Activated effector memory CD4-positive, alpha-beta T cell treated with anti-CD3 and anti-CD28 coated beads, Interleukin-2, amount 50 U/mL, for 16 hours (primary cell): ENCODE results near the gene MYH9.
A peak's percentile ranks its signal among the peaks of the same experiment; 100 is the strongest.

Experiments
- DNase-seq: peaks from one replicate; pipeline ENCODE4 v3.0.0-alpha.2; 2020

MYH9 gene

DNA sequence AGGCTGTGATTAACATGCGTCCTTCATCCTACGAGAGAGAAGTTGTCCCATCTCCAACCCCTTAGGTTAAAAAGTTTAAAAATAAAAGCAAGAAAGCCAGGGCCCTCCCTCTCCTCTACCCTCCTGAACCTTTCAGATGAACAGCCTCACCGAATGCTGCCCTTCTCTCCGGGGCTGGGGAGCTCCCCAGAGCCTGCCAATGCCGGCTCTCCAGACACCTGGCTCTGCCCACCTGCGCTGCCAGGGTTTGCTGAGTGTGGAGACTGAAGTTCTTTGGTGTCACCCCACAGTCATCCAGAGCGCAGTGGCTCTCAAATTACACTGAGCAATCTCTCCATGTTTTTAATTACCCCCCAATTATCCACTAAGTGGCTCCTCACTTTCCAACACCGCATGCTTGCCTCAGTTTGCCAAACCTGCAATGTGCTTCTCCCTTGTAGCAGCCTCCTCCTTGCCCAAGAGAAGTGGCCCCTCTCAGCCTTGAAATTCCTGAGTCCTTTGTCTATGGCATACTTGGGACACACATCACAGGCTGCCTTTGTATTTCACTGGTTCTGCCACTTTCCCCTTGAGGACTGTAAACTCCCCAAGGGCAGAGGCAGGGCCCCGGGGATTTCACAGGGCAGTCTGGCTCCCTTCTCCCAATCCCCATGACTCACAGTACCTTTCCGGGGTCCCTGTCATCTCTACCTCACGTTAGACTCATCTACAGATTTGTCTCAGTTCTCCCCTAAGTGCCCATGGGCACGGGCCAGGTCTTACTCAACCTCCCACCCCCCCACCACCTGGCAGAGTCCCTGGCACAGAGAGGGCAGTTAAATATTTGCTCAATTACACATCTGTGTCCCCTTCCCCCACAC lies 2.0 kb downstream of the MYH9 start:
- DNase-seq, result peak; percentile 87

DNA sequence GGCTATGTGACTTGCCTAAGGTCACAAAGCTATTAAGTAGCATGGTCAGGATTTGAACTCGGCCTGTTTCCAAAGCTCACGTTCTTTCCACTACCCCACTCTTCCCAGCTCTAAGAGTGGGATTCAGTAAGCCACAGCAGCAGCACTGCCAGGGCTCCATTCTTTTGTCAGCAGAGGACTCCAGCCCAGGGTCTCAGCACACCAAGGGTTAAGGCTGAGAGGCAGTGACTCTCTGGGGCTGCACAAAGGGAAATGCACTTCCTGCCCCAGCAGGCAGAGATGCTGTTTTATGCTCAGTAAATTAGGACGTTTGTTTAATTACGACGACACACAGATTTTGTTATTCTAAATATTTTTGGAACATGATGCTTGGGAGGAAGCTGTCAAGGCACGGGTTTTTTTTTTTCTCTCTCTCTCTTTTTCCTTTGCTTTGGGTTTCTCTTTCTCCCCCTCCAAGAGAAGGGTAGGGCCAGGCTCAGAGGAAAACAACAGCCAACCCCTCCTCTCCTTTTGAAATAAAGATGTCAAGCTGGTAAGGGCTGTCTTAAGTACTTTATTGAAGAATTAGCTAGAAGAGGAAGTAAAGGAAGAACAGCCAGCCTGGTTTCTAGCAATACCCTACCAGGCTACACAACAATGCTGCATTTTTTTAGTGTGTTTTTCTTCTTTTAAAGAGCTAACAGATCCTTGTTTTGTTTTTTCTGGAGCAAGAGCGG lies 2.8 kb downstream of the MYH9 start:
- peak; percentile 83 for DNase-seq

DNA sequence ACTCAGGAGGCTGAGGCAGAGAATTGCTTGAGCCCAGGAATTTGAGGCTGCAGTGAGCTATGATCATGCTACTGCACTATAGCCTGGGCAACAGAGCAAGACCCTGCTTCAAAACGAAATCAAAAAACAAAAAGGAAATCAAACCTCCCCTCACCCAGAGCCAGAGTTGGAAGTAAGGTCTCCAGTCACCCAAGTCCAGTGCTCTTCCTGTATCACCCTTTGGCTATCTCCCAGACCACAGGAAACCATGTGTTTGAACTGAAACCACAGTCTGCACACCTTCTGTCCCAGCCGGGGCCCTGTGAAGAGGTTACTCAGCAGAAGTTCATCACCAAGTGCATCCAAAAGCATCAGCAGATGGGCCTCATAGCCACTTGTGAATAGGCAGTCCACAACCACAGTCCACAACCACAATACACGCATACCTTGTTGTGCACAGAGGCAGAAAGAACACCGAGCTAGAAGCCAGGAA lies 4.6 kb downstream of the MYH9 start:
- peak; percentile 82 for DNase-seq

DNA sequence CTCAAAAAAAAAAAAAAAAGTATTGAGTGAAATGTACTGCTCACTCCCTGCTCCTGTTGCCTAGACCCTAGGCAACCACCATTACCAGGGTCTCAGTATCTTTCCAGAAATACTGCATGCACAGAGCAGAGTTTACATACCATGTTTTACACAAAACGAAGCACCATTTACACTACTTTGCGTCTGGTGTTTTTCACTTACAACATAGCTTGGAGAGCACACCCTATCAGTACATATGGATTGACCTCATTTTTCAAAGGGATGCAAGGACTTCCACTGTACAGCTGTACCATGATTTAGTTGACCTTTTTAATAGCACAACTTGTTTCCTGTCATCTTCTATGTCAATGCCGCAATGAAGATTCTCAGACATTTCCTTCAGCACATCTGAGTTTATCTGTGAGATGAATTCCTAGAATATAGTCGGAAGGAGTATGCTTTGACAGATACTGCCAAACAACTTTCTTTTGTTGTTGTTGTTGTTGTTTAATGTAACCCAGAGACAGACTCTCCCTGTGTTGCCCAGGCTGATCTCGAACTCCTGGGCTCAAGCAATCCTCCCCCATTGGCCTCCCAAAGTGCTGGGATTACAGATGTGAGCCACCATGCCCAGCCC lies 6.1 kb downstream of the MYH9 start:
- no peak for DNase-seq

- DNase-seq, result peak; percentile 86
These were observed 8.0 kb downstream of the MYH9 start for GRCh38 chr22:36379593-36380361.

DNA sequence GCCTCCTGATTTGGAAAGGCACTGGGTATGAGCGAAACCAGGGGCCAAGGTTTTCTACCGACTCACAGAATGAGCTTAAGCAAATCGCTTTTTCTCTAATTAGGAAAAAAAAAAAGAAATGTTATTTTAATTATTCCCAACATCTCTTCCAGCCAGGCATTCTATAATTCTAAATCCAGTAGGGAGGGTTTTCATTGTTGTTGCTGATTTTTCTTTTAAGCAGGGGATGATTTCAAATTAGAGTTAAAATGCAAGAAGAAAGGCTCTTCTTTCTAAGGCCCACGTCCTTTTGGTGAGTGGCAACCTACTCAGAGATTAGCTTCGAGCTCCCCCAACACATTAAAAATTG lies 8.9 kb downstream of the MYH9 start:
- no peak for DNase-seq

DNA sequence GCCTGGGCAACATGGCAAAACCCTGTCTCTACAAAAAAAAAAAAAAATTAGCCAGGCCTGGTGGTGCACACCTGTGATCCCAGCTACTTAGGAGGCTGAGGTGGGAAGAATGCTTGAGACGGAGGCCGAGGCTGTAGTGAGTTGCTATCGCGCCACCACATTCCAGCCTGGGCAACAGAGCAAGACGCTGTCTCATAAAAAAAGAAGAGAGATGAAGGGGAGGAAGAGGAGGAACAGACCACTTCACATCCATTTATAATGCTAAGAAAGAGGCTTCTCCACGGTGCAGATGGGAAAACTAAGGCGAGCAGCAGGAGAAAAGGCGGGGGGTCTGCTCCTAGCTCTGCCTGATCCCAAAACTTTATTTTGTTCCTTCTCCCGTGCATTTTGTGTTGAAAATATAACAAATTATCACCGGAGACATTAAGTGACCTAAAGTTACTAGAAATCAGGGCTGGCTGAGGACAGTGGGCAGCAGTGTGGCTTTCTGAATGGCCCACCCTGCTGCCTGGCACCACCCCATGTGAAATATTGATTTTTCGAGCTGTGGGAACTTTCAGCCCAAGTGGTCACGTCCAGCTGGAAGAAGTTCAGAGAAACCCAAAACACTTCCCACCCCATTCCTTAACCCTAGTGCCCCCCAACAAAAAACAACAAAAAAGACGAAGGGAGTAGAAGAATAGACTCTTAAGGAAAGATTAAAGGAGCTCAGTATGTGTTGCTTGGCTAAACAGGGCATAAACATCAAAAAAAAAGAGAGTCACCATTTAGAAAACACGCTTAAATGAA lies 9.5 kb downstream of the MYH9 start:
- no peak for DNase-seq

GRCh38 chr22:36377022-36377631 lies 10.6 kb downstream of the MYH9 start:
- peak; percentile 77 for DNase-seq

DNA sequence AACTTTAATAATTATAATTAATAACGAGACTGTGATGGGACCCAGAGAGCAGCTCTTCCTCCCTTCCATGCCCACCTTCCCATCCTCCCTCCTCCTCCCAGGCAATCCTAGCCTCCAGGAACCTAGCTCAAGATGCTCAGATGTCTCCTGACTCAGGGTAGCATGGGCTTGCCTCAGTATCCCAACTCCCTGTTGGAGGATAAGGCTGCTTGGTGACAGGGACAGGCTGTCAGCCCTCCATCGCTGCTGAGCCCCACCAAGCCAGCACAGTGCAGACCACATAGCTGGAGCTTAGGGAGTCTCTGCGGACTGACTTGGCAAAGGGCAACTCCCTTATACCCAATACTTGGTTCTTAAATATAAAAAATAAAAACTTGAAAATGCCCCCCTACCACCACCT lies 11.5 kb downstream of the MYH9 start:
- DNase-seq, result no peak

GRCh38 chr22:36375071-36375980 lies 12.4 kb downstream of the MYH9 start:
- no peak for DNase-seq

- peak; percentile 87 for DNase-seq
These were observed 13.2 kb downstream of the MYH9 start for GRCh38 chr22:36374603-36375024.

- peak; percentile 64 for DNase-seq
These were observed 14.5 kb downstream of the MYH9 start for GRCh38 chr22:36373258-36373579.

DNA sequence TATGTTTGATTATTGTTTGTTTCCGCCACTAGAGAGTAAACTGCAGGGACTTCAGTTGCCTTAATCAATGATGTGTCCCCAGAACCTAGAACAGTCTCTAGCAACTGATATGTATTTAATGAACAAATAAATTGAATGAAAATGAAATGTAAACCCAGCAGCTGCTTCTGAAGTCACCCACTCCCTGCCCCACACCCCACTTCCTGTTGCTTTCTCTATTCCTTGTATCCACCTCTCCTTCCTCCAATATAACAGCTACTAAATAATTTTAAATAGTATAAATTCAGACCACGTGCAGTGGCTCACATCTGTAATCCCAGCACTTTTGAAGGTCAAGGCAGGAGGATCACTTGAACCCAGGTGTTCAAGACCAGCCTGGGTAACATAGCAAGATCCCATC lies 15.8 kb downstream of the MYH9 start:
- no peak for DNase-seq

DNA sequence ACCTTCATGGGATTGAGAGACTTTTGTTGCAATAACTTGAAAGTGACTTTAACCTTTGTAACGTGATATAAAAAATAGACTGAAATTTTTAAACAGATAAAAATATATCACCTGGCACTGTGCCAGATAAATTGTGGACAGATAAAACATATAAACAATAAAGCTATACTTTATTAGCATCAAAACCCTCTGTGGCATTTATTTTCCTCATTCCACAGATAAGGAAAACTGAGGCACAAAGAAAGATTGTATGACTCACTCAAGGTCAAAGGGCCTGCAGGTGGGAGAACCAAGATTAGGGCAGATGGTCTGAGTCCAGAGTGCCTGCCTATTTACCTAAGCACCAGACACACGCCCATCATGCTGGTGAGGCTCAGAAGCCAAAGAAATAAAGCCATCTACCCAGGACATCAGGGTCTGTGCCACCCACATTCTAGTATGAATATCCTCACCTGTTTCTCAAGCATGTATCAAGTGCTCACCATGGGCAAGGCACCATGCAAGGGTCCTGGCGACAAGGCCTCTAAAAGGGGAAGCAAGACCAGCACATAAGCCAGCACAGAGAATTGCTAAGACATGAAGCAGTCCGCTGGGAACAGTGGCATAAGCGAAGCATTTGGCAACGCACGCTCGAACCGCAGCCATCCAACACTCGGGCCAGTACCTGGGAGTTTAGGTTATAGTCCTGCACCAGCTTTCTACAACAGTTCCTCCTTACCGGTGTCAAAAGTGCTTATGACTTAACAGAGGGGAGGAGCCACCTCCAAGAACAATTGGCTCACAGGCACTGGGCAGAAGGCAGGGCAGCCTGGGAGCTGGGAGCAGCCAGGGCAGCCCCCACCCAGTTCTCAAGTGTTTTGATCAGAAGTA lies 17.6 kb downstream of the MYH9 start:
- peak; percentile 71 for DNase-seq

DNA sequence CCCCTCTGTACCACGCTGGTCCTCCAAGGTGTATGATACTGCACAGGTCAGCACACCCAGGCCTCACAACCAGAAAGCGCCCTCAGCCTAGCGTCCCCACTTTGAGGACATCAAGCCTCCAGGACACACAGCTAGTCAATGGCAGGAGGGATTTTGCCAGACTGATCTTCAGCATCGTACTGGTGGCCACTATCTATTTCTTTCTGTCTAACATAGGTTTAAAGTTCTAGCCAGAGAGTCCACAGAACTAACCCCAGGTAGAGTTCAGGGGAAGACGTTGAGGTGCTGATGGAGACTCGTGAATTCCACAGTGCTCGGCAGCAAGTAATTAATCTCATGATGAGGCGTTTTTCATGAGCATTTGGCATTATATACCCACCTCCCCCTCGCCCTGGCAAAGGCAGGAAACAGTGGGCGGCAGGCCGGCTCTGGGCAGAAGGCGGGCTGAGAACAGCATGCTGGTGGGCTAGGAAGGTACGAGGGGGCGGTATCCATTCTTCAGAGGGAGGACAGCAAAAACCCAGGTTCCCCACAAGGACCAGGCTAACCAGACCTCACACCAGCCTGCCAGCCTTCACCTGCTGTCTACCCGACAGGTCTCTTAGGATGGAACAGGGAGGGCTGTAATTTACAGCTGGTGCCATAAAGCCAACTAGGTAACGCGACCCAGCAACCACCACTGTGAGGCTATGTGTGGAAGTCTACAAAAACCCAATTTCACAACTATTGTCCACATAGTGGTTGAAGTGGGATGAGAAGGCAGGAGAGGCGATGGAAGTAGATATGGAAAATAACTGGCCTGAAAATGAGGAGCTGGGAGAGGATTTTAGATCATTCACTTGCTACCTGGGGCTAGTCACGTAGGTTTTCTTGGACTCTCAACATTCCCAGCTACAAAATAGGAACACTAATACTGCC lies 18.5 kb downstream of the MYH9 start:
- peak; percentile 83 for DNase-seq

GRCh38 chr22:36368359-36368983 lies 19.3 kb downstream of the MYH9 start:
- DNase-seq, result no peak

- DNase-seq, result peak; percentile 62
These were observed 20.3 kb downstream of the MYH9 start for GRCh38 chr22:36367479-36367878.

DNA sequence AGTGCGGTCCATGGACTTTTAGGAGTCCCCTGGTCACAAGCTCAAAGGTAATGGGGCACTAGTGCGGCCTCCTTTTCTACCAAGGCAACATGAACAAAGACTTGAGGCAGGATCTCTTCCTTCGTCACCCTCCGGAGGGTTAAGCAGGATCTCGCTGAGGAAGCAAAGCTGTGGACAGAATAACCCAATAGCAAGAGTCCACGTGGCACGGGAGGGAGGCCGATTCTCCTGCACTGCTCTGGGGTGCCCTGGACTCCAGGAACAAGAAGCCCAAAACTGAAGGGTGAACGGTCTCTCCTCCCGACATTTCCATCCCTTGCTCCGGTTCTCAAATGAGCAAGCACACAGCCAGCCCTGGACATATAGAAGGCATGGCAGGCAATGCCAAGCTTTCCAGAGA lies 20.7 kb downstream of the MYH9 start:
- DNase-seq, result no peak
